Retinal pigment epithelial cell (primary cell): ENCODE results near the gene SLC39A7.

ENCODE experiments used
- DNase-seq: peaks from one replicate; pipeline ENCODE4 v3.0.0-alpha.2; 2010; ENCODE audit warnings: low read depth
- H3K4me3 ChIP-seq: 2 replicates; pipeline ENCODE4 v1.5.1; 2011; ENCODE audit warnings: mild to moderate bottlenecking, low read length, control low read depth, moderate library complexity
- TF ChIP-seq, protein P1 (sequence below): conservative IDR thresholded peaks from 2 replicates; pipeline ENCODE4 v1.5.1; 2011; ENCODE audit warnings: low read depth, low read length, control low read depth, inconsistent platforms

SLC39A7 gene

DNA sequence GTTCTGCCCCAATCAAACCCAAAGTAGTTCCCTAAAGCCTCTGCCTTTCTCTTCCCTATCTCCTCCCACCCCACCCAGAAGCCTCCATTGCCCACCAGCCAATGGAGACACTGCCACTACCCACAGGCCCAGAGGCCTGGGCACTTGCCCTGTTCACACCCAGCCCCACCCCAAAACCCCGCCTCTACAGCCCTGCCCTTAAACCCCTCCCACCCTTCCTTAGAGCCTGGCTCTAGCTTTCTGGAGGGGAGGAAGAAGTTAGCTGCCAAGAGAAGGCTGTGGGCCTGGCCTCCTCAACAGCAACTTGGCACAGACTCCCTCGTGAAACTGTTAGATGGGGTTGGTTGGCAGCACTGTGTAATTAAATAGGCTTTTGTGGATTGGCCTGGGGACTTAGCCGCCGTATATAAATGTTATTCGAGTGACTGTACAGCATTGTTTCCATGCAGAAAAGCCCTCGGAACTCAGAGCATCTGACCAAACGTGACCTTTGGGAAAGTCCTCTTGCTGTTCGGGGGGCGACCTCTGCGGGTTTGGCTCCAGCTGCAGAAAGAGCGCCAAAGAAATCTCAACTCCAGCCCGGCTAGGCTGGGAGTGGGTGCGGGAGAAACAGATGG, 39.8 kb upstream of the SLC39A7 start:
- peak overlapping the region; percentile 41 for H3K4me3 ChIP-seq
- DNase-seq = peak; percentile 93

DNA sequence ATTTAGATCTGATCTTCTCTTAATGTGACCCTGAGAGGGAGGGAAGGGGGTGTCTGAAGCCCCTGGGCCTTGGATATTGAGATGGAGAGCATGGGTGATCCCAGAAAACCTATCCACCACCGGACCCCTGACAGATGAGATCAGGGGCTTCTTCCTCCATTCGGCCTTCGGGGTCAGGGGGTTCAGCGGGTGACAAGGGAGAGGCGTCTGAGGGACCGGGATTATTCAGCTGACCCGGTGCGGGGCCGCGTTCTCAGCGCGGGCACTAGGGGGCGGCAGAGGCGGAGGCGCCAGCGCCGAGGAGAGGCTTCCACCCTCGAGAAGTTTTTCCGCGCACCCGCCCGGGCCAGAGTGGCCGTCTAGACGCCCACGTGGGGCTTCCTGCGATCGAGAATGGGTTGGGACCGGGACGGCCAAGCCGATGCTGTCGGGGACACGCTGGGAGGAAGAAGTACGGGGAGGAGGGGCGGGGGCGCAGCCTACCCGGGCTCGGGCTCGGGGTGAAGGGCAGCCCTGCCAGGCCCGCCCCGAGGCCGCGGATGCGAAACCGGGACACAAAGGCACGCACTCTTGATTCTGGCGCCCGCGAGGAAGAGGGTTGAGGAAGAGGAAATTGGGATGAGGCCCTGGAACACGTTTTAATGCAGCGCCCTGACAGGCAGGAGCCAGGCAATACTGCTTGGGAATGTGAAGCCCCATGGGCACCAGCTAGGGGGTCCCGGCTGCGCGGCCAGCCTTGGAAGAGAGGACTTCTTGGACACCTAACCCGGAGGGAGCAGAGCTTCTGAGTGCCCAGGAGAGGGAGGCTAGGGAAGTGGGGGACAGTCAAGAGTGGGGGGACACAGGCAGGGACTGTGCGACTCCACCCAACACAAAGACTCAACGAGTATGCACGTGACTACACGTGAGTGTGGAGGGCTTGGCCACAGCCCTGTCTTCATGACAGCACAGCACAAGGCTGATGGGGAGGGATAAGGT, 39.0 kb upstream of the SLC39A7 start:
- no peak for DNase-seq
- H3K4me3 ChIP-seq = peak overlapping the region; percentile 41
- TF ChIP-seq, protein P1, sequence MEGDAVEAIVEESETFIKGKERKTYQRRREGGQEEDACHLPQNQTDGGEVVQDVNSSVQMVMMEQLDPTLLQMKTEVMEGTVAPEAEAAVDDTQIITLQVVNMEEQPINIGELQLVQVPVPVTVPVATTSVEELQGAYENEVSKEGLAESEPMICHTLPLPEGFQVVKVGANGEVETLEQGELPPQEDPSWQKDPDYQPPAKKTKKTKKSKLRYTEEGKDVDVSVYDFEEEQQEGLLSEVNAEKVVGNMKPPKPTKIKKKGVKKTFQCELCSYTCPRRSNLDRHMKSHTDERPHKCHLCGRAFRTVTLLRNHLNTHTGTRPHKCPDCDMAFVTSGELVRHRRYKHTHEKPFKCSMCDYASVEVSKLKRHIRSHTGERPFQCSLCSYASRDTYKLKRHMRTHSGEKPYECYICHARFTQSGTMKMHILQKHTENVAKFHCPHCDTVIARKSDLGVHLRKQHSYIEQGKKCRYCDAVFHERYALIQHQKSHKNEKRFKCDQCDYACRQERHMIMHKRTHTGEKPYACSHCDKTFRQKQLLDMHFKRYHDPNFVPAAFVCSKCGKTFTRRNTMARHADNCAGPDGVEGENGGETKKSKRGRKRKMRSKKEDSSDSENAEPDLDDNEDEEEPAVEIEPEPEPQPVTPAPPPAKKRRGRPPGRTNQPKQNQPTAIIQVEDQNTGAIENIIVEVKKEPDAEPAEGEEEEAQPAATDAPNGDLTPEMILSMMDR = peak; percentile 90

More for the DNA sequence above, 39.8 kb upstream of the SLC39A7 start:
- TF ChIP-seq, protein P1 = no peak

DNA sequence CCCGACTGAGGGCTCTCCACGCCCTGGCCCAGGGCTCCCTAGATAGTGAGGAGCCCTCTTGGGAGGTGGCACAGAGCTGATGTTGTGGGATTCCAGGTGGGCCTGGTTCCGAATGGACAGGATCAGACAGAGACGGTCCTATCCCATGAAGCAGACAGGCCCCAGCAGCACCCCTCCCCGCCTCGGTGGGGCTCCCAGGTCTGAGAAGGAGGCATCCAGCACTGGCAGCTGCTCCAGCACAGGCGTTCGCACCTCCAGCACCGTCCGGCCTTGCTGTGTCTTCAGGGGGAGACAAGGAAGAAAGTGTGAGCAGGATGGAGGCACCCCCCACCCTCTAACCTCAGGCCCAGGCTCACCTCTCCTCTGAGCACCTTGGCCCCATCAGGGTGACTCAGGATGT, 37.1 kb upstream of the SLC39A7 start:
- H3K4me3 ChIP-seq = no peak overlapping the region
- TF ChIP-seq, protein P1 = no peak
- no peak for DNase-seq

DNA sequence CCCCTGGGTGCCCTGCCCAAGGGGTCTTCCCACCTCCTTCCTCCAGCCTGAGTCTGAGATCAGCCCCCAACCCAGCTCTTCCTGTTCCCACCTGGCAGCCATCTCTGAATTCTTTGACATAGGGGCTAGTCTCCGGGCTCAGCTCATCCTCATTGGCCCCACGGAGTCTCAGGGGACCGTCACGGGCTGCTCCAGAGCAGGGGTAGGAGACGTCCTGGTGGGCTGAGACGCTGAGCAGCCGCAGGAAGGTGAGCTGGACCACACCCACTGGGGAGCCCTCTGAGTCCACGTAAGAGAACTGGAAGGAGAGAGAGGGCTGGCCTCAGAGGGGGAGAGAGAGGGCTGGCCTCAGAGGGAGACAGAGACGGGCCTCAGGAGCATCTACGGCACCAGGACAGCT, 36.5 kb upstream of the SLC39A7 start:
- TF ChIP-seq, protein P1 = no peak
- no peak for DNase-seq
- no peak overlapping the region for H3K4me3 ChIP-seq

DNA sequence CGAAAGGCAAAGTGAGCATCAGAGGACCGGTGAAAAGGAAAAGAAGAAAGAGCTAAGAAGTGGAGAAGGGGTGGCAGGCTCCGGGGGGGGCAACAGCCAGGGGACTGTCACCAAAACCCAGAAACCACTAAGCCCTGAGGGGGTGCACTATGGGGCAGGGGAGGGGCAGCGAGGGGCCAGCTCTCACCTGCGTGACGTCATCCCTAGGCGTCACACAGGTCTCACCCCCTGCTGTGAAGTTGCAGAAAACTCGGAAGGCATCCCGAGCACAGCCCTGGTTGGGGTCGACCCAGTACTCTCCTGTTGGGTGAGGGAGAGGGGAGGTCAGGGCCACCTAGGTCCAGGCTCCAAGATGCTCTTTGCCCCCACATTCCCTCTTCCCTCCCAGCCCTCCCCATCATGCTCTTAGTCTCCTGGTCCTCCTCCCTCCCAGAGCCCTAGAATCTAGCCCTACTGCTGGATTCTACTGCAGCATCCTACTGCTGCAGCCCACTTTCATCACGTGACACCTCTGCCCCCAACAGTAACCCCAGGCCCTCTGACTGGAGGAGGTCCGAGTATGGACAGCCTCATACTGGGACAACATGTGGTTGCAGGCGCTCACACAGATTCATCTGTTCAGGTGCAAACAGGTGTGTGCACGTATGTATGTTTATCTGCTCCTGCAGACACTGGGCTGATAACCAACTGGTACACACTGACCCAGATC, 35.8 kb upstream of the SLC39A7 start:
- no peak overlapping the region for H3K4me3 ChIP-seq
- DNase-seq = no peak
- TF ChIP-seq, protein P1 = no peak

DNA sequence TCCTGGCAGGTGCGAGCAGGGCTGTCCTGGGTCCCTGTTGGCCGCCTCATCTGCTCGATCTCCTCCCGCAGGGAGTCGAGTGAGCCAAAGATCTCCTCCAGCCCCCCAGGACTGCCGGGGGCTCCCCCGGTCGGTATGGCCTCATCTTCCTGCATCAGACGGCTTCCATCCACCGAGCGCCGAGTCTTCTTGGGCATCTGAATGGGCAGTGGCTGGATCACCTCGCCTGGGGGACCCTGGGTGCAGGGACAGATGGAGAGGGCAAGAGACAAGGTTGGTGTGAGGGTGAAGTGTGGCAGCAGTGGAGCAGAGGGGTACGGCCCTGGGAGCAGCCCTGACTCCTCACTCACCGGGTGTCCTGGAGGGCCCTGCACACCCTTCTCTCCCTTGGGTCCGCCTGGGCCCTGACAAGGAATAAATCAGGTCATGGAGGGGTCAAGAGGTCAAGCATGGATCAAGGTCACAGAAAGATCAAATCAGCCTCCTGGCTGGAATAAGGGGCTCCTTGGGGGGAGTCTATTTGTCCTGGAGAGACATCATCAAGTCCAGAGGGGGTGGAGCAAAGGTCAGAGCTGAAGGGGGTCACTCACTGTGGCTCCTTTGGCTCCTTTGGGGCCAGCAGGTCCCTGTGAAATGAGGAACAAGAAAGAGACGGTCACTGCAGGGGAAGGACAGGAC, 34.9 kb upstream of the SLC39A7 start:
- TF ChIP-seq, protein P1 = no peak
- DNase-seq = no peak
- no peak overlapping the region for H3K4me3 ChIP-seq
